Measurements from ENCODE around the gene SLC6A18.

SLC6A18 gene

DNA sequence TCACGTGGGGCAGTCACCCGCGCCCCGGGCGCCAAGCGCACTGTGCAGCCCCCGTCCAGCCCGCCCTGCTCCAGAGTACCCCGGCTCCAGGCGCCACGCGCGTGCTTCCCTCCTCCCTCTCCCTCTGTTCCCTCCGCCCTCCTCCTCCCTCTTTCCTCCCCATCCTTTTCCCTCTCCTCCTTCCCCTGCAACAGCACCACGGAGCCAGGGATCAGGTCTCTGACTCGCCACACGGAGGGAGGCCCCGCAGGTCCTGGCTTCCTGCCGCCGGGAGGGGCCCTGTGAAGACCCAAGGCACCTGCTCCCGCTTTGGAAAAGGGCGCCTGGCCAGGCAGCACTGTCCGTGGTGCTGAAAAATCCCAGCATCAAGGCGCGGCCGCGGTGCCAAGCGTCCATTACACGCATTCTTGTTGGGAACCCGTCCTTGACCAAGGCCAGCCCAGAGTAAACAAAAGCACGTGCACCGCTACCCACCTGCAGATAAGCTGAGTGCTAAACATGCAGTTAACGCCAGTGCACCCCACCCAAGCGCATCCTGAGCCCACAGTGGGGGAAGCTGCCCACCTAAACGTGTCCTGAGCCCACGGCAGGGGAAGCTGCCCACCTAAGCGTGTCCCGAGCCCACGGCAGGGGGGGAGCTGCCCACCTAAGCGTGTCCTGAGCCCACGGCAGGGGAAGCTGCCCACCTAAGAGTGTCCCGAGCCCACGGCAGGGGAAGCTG, 21.7 kb downstream of the SLC6A18 start:
- TF ChIP-seq EZH2phosphoT487 (IDR thresholded peaks at IDR 0.05; ENCODE audit: low read length) (no peak), EZH2 (optimal IDR thresholded peaks at IDR 0.05; ENCODE audit: low read depth, low read length) (no peak)
- TF ChIP-seq, protein P1, sequence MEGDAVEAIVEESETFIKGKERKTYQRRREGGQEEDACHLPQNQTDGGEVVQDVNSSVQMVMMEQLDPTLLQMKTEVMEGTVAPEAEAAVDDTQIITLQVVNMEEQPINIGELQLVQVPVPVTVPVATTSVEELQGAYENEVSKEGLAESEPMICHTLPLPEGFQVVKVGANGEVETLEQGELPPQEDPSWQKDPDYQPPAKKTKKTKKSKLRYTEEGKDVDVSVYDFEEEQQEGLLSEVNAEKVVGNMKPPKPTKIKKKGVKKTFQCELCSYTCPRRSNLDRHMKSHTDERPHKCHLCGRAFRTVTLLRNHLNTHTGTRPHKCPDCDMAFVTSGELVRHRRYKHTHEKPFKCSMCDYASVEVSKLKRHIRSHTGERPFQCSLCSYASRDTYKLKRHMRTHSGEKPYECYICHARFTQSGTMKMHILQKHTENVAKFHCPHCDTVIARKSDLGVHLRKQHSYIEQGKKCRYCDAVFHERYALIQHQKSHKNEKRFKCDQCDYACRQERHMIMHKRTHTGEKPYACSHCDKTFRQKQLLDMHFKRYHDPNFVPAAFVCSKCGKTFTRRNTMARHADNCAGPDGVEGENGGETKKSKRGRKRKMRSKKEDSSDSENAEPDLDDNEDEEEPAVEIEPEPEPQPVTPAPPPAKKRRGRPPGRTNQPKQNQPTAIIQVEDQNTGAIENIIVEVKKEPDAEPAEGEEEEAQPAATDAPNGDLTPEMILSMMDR (IDR thresholded peaks at IDR 0.05; ENCODE audit: low read length): no peak
- no peaks in the 10 kb centered on the region for H3K79me2 ChIP-seq (ENCODE audit: low read length)
- H3K4me2 ChIP-seq (ENCODE audit: low read depth, low read length): no peak overlapping the region
- DNase-seq: no peak
- H2AFZ ChIP-seq (ENCODE audit: low read length): no peak overlapping the region
- H4K20me1 ChIP-seq (ENCODE audit: insufficient read depth, low read length): no peaks in the 10 kb centered on the region
- H3K36me3 ChIP-seq (replicated peaks; ENCODE audit: insufficient read depth, low read length): no peaks in the 10 kb centered on the region
- H3K27ac ChIP-seq (ENCODE audit: low read length): no peak overlapping the region
- no peaks in the 10 kb centered on the region for H3K9me2 ChIP-seq (replicated peaks; ENCODE audit: insufficient read depth, low read length)
- H3K9ac ChIP-seq (ENCODE audit: low read length): no peak overlapping the region
- no peaks in the 10 kb centered on the region for H3K4me1 ChIP-seq (ENCODE audit: low read length)
- H3K27me3 ChIP-seq (replicated peaks; ENCODE audit: insufficient read depth, low read length): peaks cover 23% of the 10 kb centered on the region; the same call in 1 of the 2 replicates
- no peaks in the 10 kb centered on the region for H3F3A ChIP-seq (ENCODE audit: insufficient read depth, low read length)
- no peaks in the 10 kb centered on the region for H3K9me3 ChIP-seq (replicated peaks; ENCODE audit: insufficient read depth, low read length)
- H3K4me3 ChIP-seq (ENCODE audit: low read length): no peak overlapping the region

DNA sequence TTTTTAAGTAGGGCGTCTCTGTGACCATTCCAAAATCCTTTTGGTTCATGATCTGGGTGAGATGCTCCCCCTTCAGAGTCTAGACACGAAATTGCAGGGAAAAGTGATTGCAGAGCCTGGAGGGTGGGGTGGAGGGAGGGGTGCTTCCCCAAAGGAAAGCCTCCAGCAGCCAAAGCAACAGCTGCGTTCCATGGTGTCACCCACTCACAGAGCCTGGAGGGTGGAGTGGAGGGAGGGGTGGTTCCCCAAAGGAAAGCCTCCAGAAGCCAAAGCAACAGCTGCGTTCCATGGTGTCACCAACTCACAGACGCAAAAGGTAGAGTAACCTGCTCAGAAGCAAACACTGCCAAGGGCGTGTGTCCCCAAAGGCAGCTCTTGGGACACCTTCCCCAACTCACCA, 22.6 kb downstream of the SLC6A18 start:
- Histone ChIP-seq H3F3A (ENCODE audit: insufficient read depth, low read length) (no peaks in the 10 kb centered on the region), H3K4me2 (ENCODE audit: low read depth, low read length) (no peak overlapping the region), H4K20me1 (ENCODE audit: insufficient read depth, low read length) (no peaks in the 10 kb centered on the region), H2AFZ (ENCODE audit: low read length) (no peak overlapping the region), H3K27ac (ENCODE audit: low read length) (no peak overlapping the region), H3K4me3 (ENCODE audit: low read length) (no peak overlapping the region), H3K27me3 (replicated peaks; ENCODE audit: insufficient read depth, low read length) (peaks cover 23% of the 10 kb centered on the region; the same call in 1 of the 2 replicates), H3K9me3 (replicated peaks; ENCODE audit: insufficient read depth, low read length) (no peaks in the 10 kb centered on the region), H3K36me3 (replicated peaks; ENCODE audit: insufficient read depth, low read length) (no peaks in the 10 kb centered on the region), H3K79me2 (ENCODE audit: low read length) (no peaks in the 10 kb centered on the region), H3K9me2 (replicated peaks; ENCODE audit: insufficient read depth, low read length) (no peaks in the 10 kb centered on the region), H3K9ac (ENCODE audit: low read length) (no peak overlapping the region), H3K4me1 (ENCODE audit: low read length) (no peaks in the 10 kb centered on the region)
- TF ChIP-seq EZH2phosphoT487 (IDR thresholded peaks at IDR 0.05; ENCODE audit: low read length) (no peak), EZH2 (optimal IDR thresholded peaks at IDR 0.05; ENCODE audit: low read depth, low read length) (no peak)
- TF ChIP-seq, protein P1 (IDR thresholded peaks at IDR 0.05; ENCODE audit: low read length): no peak
- no peak for DNase-seq

DNA sequence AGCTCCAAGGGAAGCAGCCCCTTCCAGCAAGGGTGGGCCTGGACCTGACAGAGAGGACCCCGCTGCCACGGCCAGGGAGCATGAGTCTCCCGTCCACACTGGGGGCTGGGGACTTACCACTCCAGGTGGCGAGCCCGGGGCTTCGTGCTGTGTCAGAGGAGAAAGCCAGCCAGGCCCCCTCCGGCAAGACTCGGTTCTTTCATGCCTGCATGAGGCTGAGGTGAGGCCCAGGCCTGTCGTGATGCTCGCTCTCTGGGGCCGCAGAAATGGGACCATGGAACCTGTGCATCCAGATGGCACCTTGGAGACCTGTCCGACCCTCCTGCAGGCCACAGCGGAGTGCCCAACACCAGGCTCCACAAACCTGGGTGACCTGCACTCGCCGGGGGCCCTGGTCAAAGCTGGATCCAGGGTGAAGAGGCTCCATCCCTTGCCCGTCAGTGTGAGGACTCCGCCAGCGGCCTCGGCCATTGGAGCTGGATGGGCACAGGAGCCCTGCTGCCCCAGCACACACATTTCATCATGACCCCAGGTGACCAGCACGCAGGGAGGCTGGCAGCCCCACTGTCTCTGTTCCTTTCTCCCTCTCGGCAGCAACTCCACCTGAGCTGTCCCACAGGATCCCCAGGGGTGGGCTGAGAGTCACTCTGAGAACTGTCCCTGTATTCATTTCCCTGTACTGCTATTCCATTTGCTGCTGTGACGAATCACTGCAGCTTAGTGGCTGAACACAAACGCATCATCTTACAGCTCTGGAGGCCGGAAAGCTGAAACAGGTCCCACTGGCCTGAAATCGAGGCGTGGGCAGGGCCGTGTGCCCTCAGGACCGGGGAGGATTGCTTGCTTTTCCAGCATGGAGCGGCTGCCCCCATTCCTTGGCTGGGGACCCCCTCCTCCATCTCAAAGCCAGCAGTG, 24.4 kb downstream of the SLC6A18 start:
- DNase-seq: no peak
- Histone ChIP-seq H3K9ac (ENCODE audit: low read length) (no peak overlapping the region), H3K4me2 (ENCODE audit: low read depth, low read length) (no peak overlapping the region), H3F3A (ENCODE audit: insufficient read depth, low read length) (no peaks in the 10 kb centered on the region), H4K20me1 (ENCODE audit: insufficient read depth, low read length) (no peaks in the 10 kb centered on the region), H2AFZ (ENCODE audit: low read length) (no peak overlapping the region), H3K4me3 (ENCODE audit: low read length) (no peak overlapping the region), H3K9me3 (replicated peaks; ENCODE audit: insufficient read depth, low read length) (no peaks in the 10 kb centered on the region), H3K27ac (ENCODE audit: low read length) (no peak overlapping the region), H3K79me2 (ENCODE audit: low read length) (no peaks in the 10 kb centered on the region), H3K9me2 (replicated peaks; ENCODE audit: insufficient read depth, low read length) (no peaks in the 10 kb centered on the region), H3K4me1 (ENCODE audit: low read length) (no peaks in the 10 kb centered on the region), H3K27me3 (replicated peaks; ENCODE audit: insufficient read depth, low read length) (peaks cover 21% of the 10 kb centered on the region; the same call in 1 of the 2 replicates), H3K36me3 (replicated peaks; ENCODE audit: insufficient read depth, low read length) (no peaks in the 10 kb centered on the region)
- TF ChIP-seq EZH2 (optimal IDR thresholded peaks at IDR 0.05; ENCODE audit: low read depth, low read length): no peak
- TF ChIP-seq, protein P1 (IDR thresholded peaks at IDR 0.05; ENCODE audit: low read length): no peak
- TF ChIP-seq EZH2phosphoT487 (IDR thresholded peaks at IDR 0.05; ENCODE audit: low read length): no peak
